ENCODE results near the gene PHETA1. TPM values are rescaled to one million over a fixed set of nuclear protein-coding genes. Genes with fewer than 3 reads are reported as not detected.

The PHETA1 gene
- 1 to 10 TPM; 1.3 to 1.5 TPM for total RNA-seq

DNA sequence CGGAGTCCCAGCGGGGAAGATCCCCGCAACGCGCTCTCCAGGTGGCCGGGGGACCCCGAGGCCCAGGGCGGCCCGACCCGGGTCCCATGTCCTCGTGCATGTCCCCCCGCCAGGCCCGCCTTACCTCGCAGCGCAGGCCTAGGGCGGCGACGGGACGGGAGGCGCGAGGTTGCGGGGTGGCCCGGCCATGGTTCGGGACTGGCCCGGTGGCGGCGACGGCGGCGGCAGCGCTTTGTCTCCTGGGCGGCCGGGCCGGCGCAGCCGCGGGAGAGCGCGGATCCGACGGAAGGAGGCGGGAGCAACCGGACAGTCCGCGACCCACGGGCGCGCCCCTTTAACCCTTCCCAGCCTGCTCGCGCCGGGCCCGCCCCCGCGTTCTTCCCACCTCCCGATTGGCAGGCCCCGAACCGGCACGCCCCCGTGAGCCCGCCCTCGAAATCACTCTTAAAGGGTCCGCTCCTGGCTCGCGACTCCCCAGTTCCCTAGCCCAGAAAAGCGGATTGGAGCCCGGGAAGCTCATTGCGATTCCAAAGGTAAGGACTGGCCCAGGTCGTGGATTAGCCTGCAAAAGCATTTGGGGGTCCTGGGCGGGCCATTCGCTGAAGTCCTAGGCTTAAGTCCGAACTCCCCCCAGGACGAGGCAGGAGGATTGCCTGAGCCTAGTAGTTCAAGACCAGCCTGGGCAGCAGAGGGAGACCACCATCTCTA is at the start of gene PHETA1:
PHETA1 (minus strand) TSS at position 308 of the 708 bp plus-strand sequence. CDS start 5,668 bp downstream, outside the sequence.
- POLR2A ChIA-PET = no interaction called here
- intact Hi-C loops (cut with DNase I, micrococcal nuclease) = loop anchor here in 1 of 2 experiments (2.0 kb wide), 1 partner anchor 76 kb away; no protein-coding TSS in a partner anchor
- ATAC-seq = peak; percentile 89

DNA sequence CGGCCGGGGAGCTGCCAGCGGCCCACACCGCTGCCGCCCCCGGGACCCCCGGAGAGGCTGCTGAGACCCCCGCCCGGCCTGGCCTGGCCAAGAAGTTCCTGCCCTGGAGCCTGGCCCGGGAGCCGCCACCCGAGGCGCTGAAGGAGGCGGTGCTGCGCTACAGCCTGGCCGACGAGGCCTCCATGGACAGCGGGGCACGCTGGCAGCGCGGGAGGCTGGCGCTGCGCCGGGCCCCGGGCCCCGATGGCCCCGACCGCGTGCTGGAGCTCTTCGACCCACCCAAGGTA is 49.6 kb upstream of the PHETA1 start:
- Mint-ChIP-seq H3K9me3 (ENCODE audit: low read depth) (no peaks in the 10 kb centered on the region), H3K4me1 (peaks cover 26% of the 10 kb centered on the region), H3K27me3 (no peaks in the 10 kb centered on the region), H3K36me3 (ENCODE audit: low read depth) (peaks cover 44% of the 10 kb centered on the region), H3K4me3 (no peak overlapping the region), H3K27ac (no peak overlapping the region)
- ChIA-PET POLR2A (interaction anchor here (0.6 kb wide), 1 partner anchor 435 kb away, joined by 3 read pairs; no protein-coding TSS in a partner anchor), CTCF (interaction anchor here (1.4 to 2.2 kb wide), 2 partner anchors 22 to 33 kb away, joined by 6 to 8 read pairs; no protein-coding TSS in a partner anchor)
- ATAC-seq (no peak), DNase-seq (no peak)
- intact Hi-C loops (cut with DNase I, micrococcal nuclease) = no loop called here

More for the DNA sequence above, at the start of gene PHETA1:
- CTCF ChIA-PET = interaction anchor here (0.7 to 3.5 kb wide), 5 partner anchors 16 to 83 kb away, joined by 3 to 15 read pairs (median 3); no protein-coding TSS in a partner anchor
- Mint-ChIP-seq H3K36me3 (ENCODE audit: low read depth) (no peaks in the 10 kb centered on the region), H3K27me3 (peaks cover 3% of the 10 kb centered on the region), H3K9me3 (ENCODE audit: low read depth) (no peaks in the 10 kb centered on the region), H3K27ac (no peak within 1 kb of the TSS), H3K4me3 (peak within 1 kb of the TSS; percentile 70), H3K4me1 (peaks cover 15% of the 10 kb centered on the region)
- DNase-seq = peak; percentile 88

GRCh38 chr12:111417784-111418593 is 49.1 kb upstream of the PHETA1 start:
- Mint-ChIP-seq H3K4me1 (peaks cover 31% of the 10 kb centered on the region), H3K9me3 (ENCODE audit: low read depth) (no peaks in the 10 kb centered on the region), H3K4me3 (no peak overlapping the region), H3K27me3 (no peaks in the 10 kb centered on the region), H3K36me3 (ENCODE audit: low read depth) (peaks cover 45% of the 10 kb centered on the region), H3K27ac (no peak overlapping the region)
- ATAC-seq = no peak
- intact Hi-C loops (cut with DNase I, micrococcal nuclease) = no loop called here
- no peak for DNase-seq
- ChIA-PET POLR2A (no interaction called here), CTCF (interaction anchor here (2.2 kb wide), 1 partner anchor 33 kb away, joined by 8 read pairs; no protein-coding TSS in a partner anchor)

DNA sequence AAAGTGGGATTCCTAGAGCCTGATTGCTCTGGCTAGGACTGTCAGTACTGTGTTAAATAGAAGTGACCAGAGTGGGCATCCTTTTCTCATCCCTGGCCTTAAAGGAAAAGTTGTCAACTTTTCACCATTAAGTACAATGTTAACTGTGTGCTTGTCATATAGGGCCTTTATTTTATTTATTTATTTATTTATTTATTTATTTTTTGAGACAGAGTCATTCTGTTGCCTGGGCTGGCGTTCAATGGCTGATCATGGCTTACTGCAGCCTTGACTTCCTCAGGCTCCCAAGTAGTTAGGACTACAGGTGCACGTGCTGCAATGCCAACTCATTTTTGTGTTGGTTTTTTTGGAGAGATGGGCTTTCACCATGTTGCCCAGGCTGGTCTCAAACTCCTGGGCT is 48.4 kb upstream of the PHETA1 start:
- no peaks in the 10 kb centered on the region for H3K9me3 Mint-ChIP-seq (ENCODE audit: low read depth)
- no peak overlapping the region for H3K27ac Mint-ChIP-seq
- DNase-seq (no peak), ATAC-seq (no peak)
- H3K4me1 Mint-ChIP-seq = peaks cover 35% of the 10 kb centered on the region
- peaks cover 42% of the 10 kb centered on the region for H3K36me3 Mint-ChIP-seq (ENCODE audit: low read depth)
- ChIA-PET POLR2A (no interaction called here), CTCF (interaction anchor here (1.0 kb wide), 1 partner anchor 33 kb away, joined by 4 read pairs; no protein-coding TSS in a partner anchor)
- H3K4me3 Mint-ChIP-seq = no peak overlapping the region
- H3K27me3 Mint-ChIP-seq = no peaks in the 10 kb centered on the region
- intact Hi-C loops (cut with DNase I, micrococcal nuclease) = no loop called here

DNA sequence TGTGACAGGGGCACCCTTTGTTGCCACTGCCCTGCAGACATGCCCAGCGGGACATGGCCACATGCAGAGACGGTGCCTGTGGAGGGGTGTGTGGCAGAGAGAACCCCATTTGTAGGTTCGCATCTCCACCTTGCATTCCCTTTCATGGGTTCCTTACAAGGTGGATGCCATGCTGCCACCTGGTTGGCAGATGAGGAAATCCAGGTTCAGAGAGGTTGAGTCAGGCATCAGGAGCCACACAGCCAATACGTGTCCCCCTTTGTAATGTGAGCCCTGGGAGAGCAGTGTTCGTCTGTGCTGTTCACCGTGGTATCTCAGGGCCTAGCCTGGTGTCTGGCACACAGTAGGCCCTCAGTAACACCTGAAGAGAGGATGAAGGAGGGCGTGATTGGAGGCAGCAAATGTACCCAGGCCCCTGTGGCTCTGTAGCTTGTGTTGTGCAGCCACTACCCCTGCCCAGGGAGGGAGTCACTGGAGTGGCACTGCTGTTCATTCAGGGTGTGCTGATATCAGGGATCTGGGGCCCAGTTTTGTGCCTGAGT is 45.9 kb upstream of the PHETA1 start:
- H3K9me3 Mint-ChIP-seq (ENCODE audit: low read depth) = no peaks in the 10 kb centered on the region

GRCh38 chr12:111413442-111414086 is 44.7 kb upstream of the PHETA1 start:
- H3K9me3 Mint-ChIP-seq (ENCODE audit: low read depth) = no peaks in the 10 kb centered on the region
- POLR2A ChIA-PET = no interaction called here
- ATAC-seq = no peak

More for the DNA sequence above, 45.9 kb upstream of the PHETA1 start:
- POLR2A ChIA-PET = no interaction called here
- intact Hi-C loops (cut with DNase I, micrococcal nuclease) = no loop called here
- CTCF ChIA-PET = interaction anchor here (1.3 kb wide), 1 partner anchor 17 kb away, joined by 3 read pairs; no protein-coding TSS in a partner anchor
- DNase-seq (no peak), ATAC-seq (no peak)
- Mint-ChIP-seq H3K36me3 (ENCODE audit: low read depth) (peaks cover 26% of the 10 kb centered on the region), H3K4me1 (peaks cover 55% of the 10 kb centered on the region), H3K27me3 (no peaks in the 10 kb centered on the region), H3K4me3 (no peak overlapping the region), H3K27ac (peak overlapping the region; percentile 18)

GRCh38 chr12:111412830-111413441 is 44.0 kb upstream of the PHETA1 start:
- intact Hi-C loops (cut with DNase I, micrococcal nuclease) = no loop called here
- ATAC-seq (no peak), DNase-seq (no peak)
- no peaks in the 10 kb centered on the region for H3K27me3 Mint-ChIP-seq
- POLR2A ChIA-PET = interaction anchor here (0.7 kb wide), 1 partner anchor 21 kb away, joined by 4 read pairs; no protein-coding TSS in a partner anchor
- peak overlapping the region; percentile 66 for H3K27ac Mint-ChIP-seq
- H3K4me3 Mint-ChIP-seq = no peak overlapping the region
- peaks cover 28% of the 10 kb centered on the region for H3K36me3 Mint-ChIP-seq (ENCODE audit: low read depth)
- CTCF ChIA-PET = interaction anchor here (0.7 to 24.4 kb wide), 9 partner anchors 9 to 44 kb away, joined by 3 to 890 read pairs (median 4); partner anchors contain the start of gene PHETA1
- H3K9me3 Mint-ChIP-seq (ENCODE audit: low read depth) = no peaks in the 10 kb centered on the region
- peaks cover 72% of the 10 kb centered on the region for H3K4me1 Mint-ChIP-seq

More at GRCh38 chr12:111413442-111414086, 44.7 kb upstream of the PHETA1 start:
- Mint-ChIP-seq H3K4me3 (no peak overlapping the region), H3K4me1 (peaks cover 66% of the 10 kb centered on the region), H3K27ac (no peak overlapping the region), H3K27me3 (no peaks in the 10 kb centered on the region), H3K36me3 (ENCODE audit: low read depth) (peaks cover 25% of the 10 kb centered on the region)
- no peak for DNase-seq
- CTCF ChIA-PET = interaction anchor here (0.5 to 24.4 kb wide), 8 partner anchors 10 to 913 kb away, joined by 3 to 890 read pairs (median 4); partner anchors contain the start of gene PHETA1
- intact Hi-C loops (cut with DNase I, micrococcal nuclease) = no loop called here

GRCh38 chr12:111412007-111412829 is 43.3 kb upstream of the PHETA1 start:
- H3K27me3 Mint-ChIP-seq = no peaks in the 10 kb centered on the region
- ChIA-PET CTCF (interaction anchor here (0.8 to 24.4 kb wide), 9 partner anchors 8 to 40 kb away, joined by 3 to 890 read pairs (median 4); no protein-coding TSS in a partner anchor), POLR2A (interaction anchor here (0.6 to 1.9 kb wide), 5 partner anchors 9 to 23 kb away, joined by 3 to 8 read pairs (median 4); no protein-coding TSS in a partner anchor)
- intact Hi-C loops (cut with DNase I, micrococcal nuclease) = no loop called here
- peak overlapping the region; percentile 79 for H3K27ac Mint-ChIP-seq
- H3K4me3 Mint-ChIP-seq = no peak overlapping the region
- no peaks in the 10 kb centered on the region for H3K9me3 Mint-ChIP-seq (ENCODE audit: low read depth)
- ATAC-seq = peak; percentile 20
- peaks cover 26% of the 10 kb centered on the region for H3K36me3 Mint-ChIP-seq (ENCODE audit: low read depth)
- DNase-seq = peak; percentile 27
- H3K4me1 Mint-ChIP-seq = peaks cover 79% of the 10 kb centered on the region

DNA sequence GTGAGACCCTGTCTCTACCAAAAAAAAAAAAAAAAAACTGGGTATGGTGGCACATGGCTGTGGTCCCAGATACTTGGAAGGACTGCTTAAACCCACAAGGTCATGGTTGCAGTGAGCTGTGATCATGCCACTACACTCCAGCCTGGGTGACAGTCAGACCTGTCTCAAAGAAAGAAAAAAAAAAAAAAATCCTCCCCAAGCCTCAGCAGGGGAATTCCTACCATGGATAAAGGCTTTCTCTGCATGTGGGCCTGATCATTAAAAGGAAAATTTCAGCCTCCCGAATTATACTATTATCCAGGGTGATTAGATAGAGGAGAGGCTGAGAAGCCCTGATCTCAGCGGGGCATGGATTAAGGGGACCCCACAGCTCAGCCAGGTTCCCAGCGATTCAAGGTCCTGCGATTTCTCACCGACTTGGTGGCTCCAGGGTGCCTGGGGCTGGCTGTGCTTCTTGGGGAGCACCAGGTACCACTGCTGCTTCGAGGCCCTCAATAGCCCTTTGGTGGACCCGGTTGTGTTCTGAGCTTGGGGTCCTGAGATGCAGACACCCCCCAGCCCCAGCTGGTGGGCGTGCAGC is 42.4 kb upstream of the PHETA1 start:
- peaks cover 74% of the 10 kb centered on the region for H3K4me1 Mint-ChIP-seq
- H3K27me3 Mint-ChIP-seq = no peaks in the 10 kb centered on the region
- ATAC-seq (peak; percentile 40), DNase-seq (no peak)
- CTCF ChIA-PET = interaction anchor here (0.6 to 24.4 kb wide), 6 partner anchors 12 to 688 kb away, joined by 3 to 890 read pairs (median 4); no protein-coding TSS in a partner anchor
- no peak overlapping the region for H3K27ac Mint-ChIP-seq
- POLR2A ChIA-PET = interaction anchor here (0.9 to 1.9 kb wide), 2 partner anchors 19 to 23 kb away, joined by 3 to 5 read pairs; no protein-coding TSS in a partner anchor
- intact Hi-C loops (cut with DNase I, micrococcal nuclease) = no loop called here
- no peaks in the 10 kb centered on the region for H3K9me3 Mint-ChIP-seq (ENCODE audit: low read depth)
- H3K36me3 Mint-ChIP-seq (ENCODE audit: low read depth) = peaks cover 26% of the 10 kb centered on the region
- H3K4me3 Mint-ChIP-seq = no peak overlapping the region

Data from activated CD4-positive, alpha-beta T cell treated with anti-CD3 and anti-CD28 coated beads for 36 hours (primary cell).